GM23338 (cell line): ENCODE measurements around the gene ZNF92. TPM values are rescaled to one million over a fixed set of nuclear protein-coding genes. Genes with fewer than 3 reads are reported as not detected.

Experiments used
- ATAC-seq: fragments of 200-7000 bp; cut with Tn5 transposase; 3 replicates; pipeline ENCODE4 v1.9.1; 2020
- DNase-seq: peaks from one replicate; pipeline ENCODE4 v3.0.0-alpha.2; 2015; ENCODE audit warnings: low spot score
- H2AFZ ChIP-seq: fragments of 200-600 bp; sonication (generic); 2 replicates; pipeline ENCODE4 v1.8.0; 2016; ENCODE audit warnings: antibody characterized with exemption, mild to moderate bottlenecking, moderate library complexity
- H3F3A ChIP-seq: fragments of 200-600 bp; sonication (generic); replicated peaks from 2 replicates; pipeline ENCODE4 v1.8.0; 2017; ENCODE audit warnings: antibody characterized with exemption, mixed run types, low read depth
- H3K27ac ChIP-seq: fragments of 200-600 bp; sonication (generic); 2 replicates; pipeline ENCODE4 v1.6.1; 2016; ENCODE audit warnings: low read depth
- H3K27me3 ChIP-seq: fragments of 200-600 bp; sonication (generic); 2 replicates; pipeline ENCODE4 v1.8.0; 2016; ENCODE audit warnings: mild to moderate bottlenecking, mixed run types, moderate library complexity; ENCODE audit not compliant: insufficient read depth
- H3K36me3 ChIP-seq: fragments of 200-600 bp; sonication (generic); 2 replicates; pipeline ENCODE4 v1.8.0; 2016; ENCODE audit warnings: mild to moderate bottlenecking; ENCODE audit not compliant: insufficient read depth
- H3K4me1 ChIP-seq: fragments of 200-600 bp; sonication (generic); 2 replicates; pipeline ENCODE4 v1.8.0; 2016; ENCODE audit warnings: mild to moderate bottlenecking, moderate library complexity; ENCODE audit not compliant: insufficient read depth
- H3K4me2 ChIP-seq: fragments of 200-600 bp; sonication (generic); 2 replicates; pipeline ENCODE4 v1.7.1; 2017; ENCODE audit warnings: mixed run types
- H3K4me3 ChIP-seq: fragments of 200-600 bp; sonication (generic); 2 replicates; pipeline ENCODE4 v1.6.1; 2016; ENCODE audit warnings: mixed run types
- H3K79me2 ChIP-seq: fragments of 200-600 bp; sonication (generic); replicated peaks from 2 replicates; pipeline ENCODE4 v1.8.0; 2017; ENCODE audit warnings: mild to moderate bottlenecking; ENCODE audit not compliant: insufficient read depth
- H3K9me2 ChIP-seq: fragments of 200-600 bp; sonication (generic); 2 replicates; pipeline ENCODE4 v1.8.0; 2017; ENCODE audit not compliant: insufficient read depth
- H4K20me1 ChIP-seq: fragments of 200-600 bp; sonication (generic); replicated peaks from 2 replicates; pipeline ENCODE4 v1.8.0; 2017; ENCODE audit warnings: mild to moderate bottlenecking; ENCODE audit not compliant: insufficient read depth
- H3K27ac Mint-ChIP-seq: 2 replicates; pipeline ENCODE4 v1.8.0; 2020; ENCODE audit warnings: inconsistent platforms, mild to moderate bottlenecking, moderate library complexity, mixed read lengths
- H3K27me3 Mint-ChIP-seq: 3 replicates; pipeline ENCODE4 v1.8.0; 2022; ENCODE audit warnings: low read depth, mild to moderate bottlenecking, moderate library complexity, mixed read lengths, inconsistent platforms; ENCODE audit not compliant: insufficient read depth, poor library complexity
- H3K36me3 Mint-ChIP-seq: 3 replicates; pipeline ENCODE4 v1.8.0; 2021; ENCODE audit warnings: low read depth, mild to moderate bottlenecking, inconsistent platforms, moderate library complexity, mixed read lengths
- H3K4me1 Mint-ChIP-seq: 3 replicates; pipeline ENCODE4 v1.8.0; 2020; ENCODE audit warnings: mild to moderate bottlenecking, inconsistent platforms, mixed read lengths
- H3K4me3 Mint-ChIP-seq: 3 replicates; pipeline ENCODE4 v1.8.0; 2021; ENCODE audit warnings: moderate library complexity, mild to moderate bottlenecking, inconsistent platforms, mixed read lengths
- H3K9me3 Mint-ChIP-seq: 3 replicates; pipeline ENCODE4 v1.8.0; 2020; ENCODE audit warnings: moderate library complexity, mild to moderate bottlenecking, inconsistent platforms, mixed read lengths
- CREB1 ChIP-seq: fragments of 250-450 bp; sonication (Bioruptor Pico); IDR thresholded peaks from 2 replicates; pipeline ENCODE4 v1.5.0; 2020; ENCODE audit warnings: low read depth, mild to moderate bottlenecking, moderate library complexity
- EZH2 ChIP-seq: fragments of 200-600 bp; sonication (generic); IDR thresholded peaks from one replicate; pipeline ENCODE4 v1.8.0; 2017; ENCODE audit warnings: antibody characterized with exemption, mild to moderate bottlenecking, low read depth; ENCODE audit not compliant: unreplicated experiment
- EZH2phosphoT487 ChIP-seq: fragments of 200-600 bp; sonication (generic); IDR thresholded peaks from one replicate; pipeline ENCODE4 v1.8.1; 2018; ENCODE audit warnings: antibody characterized with exemption; ENCODE audit not compliant: unreplicated experiment
- JUNB ChIP-seq: IDR thresholded peaks from one replicate; pipeline ENCODE4 v1.6.1; 2016; ENCODE audit warnings: antibody characterized with exemption; ENCODE audit not compliant: unreplicated experiment
- NANOG ChIP-seq: IDR thresholded peaks from 2 replicates; pipeline ENCODE4 v1.6.1; 2016; ENCODE audit warnings: antibody characterized with exemption, borderline replicate concordance
- POLR2AphosphoS5 ChIP-seq: IDR thresholded peaks from 2 replicates; pipeline ENCODE4 v1.6.1; 2016; ENCODE audit warnings: antibody characterized with exemption, low read depth
- STAT1 ChIP-seq: IDR thresholded peaks from one replicate; pipeline ENCODE4 v1.6.1; 2016; ENCODE audit warnings: antibody characterized with exemption; ENCODE audit not compliant: unreplicated experiment
- ZNF114 ChIP-seq: fragments of 250-450 bp; sonication (Bioruptor Pico); IDR thresholded peaks from 2 replicates; pipeline ENCODE4 v1.5.0; 2020; ENCODE audit warnings: mild to moderate bottlenecking, moderate library complexity
- ZNF331 ChIP-seq: fragments of 250-450 bp; sonication (Bioruptor Pico); IDR thresholded peaks from 2 replicates; pipeline ENCODE4 v1.5.0; 2020; ENCODE audit warnings: low read depth, mild to moderate bottlenecking, moderate library complexity
- polyA plus RNA-seq: library from polyadenylated mRNA; unstranded; fragments of >200 nt; fragmentation: Nextera tagmentation; extraction: Ambion mirVana; gene quantifications from 2 replicates; pipeline ENCODE4 v1.2.1, GENCODE V29; 2016
- total RNA-seq: library from RNA; depleted of rRNA; stranded (reverse); fragments of >200 nt; shearing (Covaris generic); gene quantifications from 2 replicates; pipeline ENCODE4 v1.2.3, GENCODE V29; 2014
- TF ChIP-seq, protein P1 (sequence below), 2 experiments: fragments of 200-600 bp in 1 of 2; sonication (generic) in 1 of 2; conservative IDR thresholded peaks; 2 replicates each; pipeline versions ENCODE4 v1.5.1 to v1.6.1; 2016 to 2017; ENCODE audit warnings: antibody characterized with exemption in 2 of 2, low read depth in 2 of 2, mild to moderate bottlenecking in 2 of 2, moderate library complexity in 1 of 2
- TF ChIP-seq, protein P2 (sequence below): fragments of 250-450 bp; sonication (Bioruptor Pico); IDR thresholded peaks from 2 replicates; pipeline ENCODE4 v1.5.0; 2020; ENCODE audit warnings: mild to moderate bottlenecking, moderate library complexity
- TF ChIP-seq, protein P3 (sequence below): IDR thresholded peaks from 2 replicates; pipeline ENCODE4 v1.6.1; 2016; ENCODE audit warnings: antibody characterized with exemption
- TF ChIP-seq, protein P4 (sequence below): IDR thresholded peaks from one replicate; pipeline ENCODE4 v1.6.1; 2018; ENCODE audit warnings: antibody characterized with exemption; ENCODE audit not compliant: unreplicated experiment

ZNF92 gene
- total and polyA plus RNA-seq, 2 experiments from 2014 or later: 25.3 to 56.3 TPM

DNA sequence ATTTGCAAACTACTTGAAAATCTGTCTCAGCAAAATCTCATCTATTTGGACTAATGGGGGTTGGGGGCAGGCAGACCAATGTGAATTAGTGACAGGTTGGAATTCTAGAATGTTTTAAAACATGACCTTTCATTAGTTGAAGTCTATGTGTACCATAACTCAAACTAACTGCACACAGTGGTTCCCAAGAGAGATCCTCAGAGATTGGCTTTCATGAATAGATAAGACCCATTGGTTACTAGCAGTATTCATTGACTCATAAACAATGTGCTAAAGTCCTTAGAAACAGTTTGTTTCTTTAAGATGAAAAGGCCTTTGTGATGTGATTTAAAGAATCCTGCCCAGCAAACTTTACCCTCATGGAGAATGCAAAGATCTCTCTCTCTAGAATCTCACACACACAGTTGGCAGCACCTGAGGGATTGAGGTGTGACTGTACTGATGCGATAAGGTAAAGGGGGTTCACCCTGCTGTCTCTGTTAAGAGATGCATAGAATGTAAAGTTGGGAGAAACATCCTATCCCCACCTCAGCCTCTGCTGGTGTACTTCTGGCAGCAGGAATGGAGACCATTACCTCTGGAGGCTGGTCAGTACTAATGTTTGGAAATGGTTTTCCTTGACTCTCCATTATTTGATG lies 70.7 kb downstream of the ZNF92 start:
- Histone ChIP-seq H3K4me1 (no peaks in the 10 kb centered on the region), H3F3A (no peaks in the 10 kb centered on the region), H4K20me1 (no peaks in the 10 kb centered on the region), H3K4me3 (no peak overlapping the region), H3K27me3 (no peaks in the 10 kb centered on the region), H3K27ac (no peak overlapping the region), H3K36me3 (no peaks in the 10 kb centered on the region), H2AFZ (no peak overlapping the region), H3K79me2 (no peaks in the 10 kb centered on the region), H3K9me2 (no peaks in the 10 kb centered on the region), H3K4me2 (no peak overlapping the region)
- DNase-seq (no peak), ATAC-seq (no peak)
- Mint-ChIP-seq H3K36me3 (peaks cover 15% of the 10 kb centered on the region), H3K27ac (no peak overlapping the region), H3K9me3 (peaks cover 33% of the 10 kb centered on the region), H3K4me1 (no peaks in the 10 kb centered on the region), H3K27me3 (no peaks in the 10 kb centered on the region), H3K4me3 (no peak overlapping the region)
- TF ChIP-seq, protein P1, sequence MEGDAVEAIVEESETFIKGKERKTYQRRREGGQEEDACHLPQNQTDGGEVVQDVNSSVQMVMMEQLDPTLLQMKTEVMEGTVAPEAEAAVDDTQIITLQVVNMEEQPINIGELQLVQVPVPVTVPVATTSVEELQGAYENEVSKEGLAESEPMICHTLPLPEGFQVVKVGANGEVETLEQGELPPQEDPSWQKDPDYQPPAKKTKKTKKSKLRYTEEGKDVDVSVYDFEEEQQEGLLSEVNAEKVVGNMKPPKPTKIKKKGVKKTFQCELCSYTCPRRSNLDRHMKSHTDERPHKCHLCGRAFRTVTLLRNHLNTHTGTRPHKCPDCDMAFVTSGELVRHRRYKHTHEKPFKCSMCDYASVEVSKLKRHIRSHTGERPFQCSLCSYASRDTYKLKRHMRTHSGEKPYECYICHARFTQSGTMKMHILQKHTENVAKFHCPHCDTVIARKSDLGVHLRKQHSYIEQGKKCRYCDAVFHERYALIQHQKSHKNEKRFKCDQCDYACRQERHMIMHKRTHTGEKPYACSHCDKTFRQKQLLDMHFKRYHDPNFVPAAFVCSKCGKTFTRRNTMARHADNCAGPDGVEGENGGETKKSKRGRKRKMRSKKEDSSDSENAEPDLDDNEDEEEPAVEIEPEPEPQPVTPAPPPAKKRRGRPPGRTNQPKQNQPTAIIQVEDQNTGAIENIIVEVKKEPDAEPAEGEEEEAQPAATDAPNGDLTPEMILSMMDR (conservative IDR thresholded peaks at IDR 0.05; ENCODE audit: low read depth in 2 of 2): no peak
- TF ChIP-seq EZH2 (no peak), EZH2phosphoT487 (no peak), ZNF114 (CRISPR knock-in tag) (no peak), ZNF331 (CRISPR knock-in tag) (no peak), JUNB (no peak), STAT1 (no peak), NANOG (no peak), CREB1 (no peak), POLR2AphosphoS5 (no peak)
- TF ChIP-seq, protein P2, sequence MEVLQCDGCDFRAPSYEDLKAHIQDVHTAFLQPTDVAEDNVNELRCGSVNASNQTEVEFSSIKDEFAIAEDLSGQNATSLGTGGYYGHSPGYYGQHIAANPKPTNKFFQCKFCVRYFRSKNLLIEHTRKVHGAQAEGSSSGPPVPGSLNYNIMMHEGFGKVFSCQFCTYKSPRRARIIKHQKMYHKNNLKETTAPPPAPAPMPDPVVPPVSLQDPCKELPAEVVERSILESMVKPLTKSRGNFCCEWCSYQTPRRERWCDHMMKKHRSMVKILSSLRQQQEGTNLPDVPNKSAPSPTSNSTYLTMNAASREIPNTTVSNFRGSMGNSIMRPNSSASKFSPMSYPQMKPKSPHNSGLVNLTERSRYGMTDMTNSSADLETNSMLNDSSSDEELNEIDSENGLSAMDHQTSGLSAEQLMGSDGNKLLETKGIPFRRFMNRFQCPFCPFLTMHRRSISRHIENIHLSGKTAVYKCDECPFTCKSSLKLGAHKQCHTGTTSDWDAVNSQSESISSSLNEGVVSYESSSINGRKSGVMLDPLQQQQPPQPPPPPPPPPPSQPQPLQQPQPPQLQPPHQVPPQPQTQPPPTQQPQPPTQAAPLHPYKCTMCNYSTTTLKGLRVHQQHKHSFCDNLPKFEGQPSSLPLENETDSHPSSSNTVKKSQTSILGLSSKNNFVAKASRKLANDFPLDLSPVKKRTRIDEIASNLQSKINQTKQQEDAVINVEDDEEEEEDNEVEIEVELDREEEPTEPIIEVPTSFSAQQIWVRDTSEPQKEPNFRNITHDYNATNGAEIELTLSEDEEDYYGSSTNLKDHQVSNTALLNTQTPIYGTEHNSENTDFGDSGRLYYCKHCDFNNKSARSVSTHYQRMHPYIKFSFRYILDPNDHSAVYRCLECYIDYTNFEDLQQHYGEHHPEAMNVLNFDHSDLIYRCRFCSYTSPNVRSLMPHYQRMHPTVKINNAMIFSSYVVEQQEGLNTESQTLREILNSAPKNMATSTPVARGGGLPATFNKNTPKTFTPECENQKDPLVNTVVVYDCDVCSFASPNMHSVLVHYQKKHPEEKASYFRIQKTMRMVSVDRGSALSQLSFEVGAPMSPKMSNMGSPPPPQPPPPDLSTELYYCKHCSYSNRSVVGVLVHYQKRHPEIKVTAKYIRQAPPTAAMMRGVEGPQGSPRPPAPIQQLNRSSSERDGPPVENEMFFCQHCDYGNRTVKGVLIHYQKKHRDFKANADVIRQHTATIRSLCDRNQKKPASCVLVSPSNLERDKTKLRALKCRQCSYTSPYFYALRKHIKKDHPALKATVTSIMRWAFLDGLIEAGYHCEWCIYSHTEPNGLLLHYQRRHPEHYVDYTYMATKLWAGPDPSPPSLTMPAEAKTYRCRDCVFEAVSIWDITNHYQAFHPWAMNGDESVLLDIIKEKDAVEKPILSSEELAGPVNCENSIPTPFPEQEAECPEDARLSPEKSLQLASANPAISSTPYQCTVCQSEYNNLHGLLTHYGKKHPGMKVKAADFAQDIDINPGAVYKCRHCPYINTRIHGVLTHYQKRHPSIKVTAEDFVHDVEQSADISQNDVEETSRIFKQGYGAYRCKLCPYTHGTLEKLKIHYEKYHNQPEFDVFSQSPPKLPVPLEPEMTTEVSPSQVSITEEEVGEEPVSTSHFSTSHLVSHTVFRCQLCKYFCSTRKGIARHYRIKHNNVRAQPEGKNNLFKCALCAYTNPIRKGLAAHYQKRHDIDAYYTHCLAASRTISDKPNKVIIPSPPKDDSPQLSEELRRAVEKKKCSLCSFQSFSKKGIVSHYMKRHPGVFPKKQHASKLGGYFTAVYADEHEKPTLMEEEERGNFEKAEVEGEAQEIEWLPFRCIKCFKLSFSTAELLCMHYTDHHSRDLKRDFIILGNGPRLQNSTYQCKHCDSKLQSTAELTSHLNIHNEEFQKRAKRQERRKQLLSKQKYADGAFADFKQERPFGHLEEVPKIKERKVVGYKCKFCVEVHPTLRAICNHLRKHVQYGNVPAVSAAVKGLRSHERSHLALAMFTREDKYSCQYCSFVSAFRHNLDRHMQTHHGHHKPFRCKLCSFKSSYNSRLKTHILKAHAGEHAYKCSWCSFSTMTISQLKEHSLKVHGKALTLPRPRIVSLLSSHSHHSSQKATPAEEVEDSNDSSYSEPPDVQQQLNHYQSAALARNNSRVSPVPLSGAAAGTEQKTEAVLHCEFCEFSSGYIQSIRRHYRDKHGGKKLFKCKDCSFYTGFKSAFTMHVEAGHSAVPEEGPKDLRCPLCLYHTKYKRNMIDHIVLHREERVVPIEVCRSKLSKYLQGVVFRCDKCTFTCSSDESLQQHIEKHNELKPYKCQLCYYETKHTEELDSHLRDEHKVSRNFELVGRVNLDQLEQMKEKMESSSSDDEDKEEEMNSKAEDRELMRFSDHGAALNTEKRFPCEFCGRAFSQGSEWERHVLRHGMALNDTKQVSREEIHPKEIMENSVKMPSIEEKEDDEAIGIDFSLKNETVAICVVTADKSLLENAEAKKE (CRISPR knock-in tag): no peak
- TF ChIP-seq, protein P3, sequence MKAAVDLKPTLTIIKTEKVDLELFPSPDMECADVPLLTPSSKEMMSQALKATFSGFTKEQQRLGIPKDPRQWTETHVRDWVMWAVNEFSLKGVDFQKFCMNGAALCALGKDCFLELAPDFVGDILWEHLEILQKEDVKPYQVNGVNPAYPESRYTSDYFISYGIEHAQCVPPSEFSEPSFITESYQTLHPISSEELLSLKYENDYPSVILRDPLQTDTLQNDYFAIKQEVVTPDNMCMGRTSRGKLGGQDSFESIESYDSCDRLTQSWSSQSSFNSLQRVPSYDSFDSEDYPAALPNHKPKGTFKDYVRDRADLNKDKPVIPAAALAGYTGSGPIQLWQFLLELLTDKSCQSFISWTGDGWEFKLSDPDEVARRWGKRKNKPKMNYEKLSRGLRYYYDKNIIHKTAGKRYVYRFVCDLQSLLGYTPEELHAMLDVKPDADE: no peak
- TF ChIP-seq, protein P4, sequence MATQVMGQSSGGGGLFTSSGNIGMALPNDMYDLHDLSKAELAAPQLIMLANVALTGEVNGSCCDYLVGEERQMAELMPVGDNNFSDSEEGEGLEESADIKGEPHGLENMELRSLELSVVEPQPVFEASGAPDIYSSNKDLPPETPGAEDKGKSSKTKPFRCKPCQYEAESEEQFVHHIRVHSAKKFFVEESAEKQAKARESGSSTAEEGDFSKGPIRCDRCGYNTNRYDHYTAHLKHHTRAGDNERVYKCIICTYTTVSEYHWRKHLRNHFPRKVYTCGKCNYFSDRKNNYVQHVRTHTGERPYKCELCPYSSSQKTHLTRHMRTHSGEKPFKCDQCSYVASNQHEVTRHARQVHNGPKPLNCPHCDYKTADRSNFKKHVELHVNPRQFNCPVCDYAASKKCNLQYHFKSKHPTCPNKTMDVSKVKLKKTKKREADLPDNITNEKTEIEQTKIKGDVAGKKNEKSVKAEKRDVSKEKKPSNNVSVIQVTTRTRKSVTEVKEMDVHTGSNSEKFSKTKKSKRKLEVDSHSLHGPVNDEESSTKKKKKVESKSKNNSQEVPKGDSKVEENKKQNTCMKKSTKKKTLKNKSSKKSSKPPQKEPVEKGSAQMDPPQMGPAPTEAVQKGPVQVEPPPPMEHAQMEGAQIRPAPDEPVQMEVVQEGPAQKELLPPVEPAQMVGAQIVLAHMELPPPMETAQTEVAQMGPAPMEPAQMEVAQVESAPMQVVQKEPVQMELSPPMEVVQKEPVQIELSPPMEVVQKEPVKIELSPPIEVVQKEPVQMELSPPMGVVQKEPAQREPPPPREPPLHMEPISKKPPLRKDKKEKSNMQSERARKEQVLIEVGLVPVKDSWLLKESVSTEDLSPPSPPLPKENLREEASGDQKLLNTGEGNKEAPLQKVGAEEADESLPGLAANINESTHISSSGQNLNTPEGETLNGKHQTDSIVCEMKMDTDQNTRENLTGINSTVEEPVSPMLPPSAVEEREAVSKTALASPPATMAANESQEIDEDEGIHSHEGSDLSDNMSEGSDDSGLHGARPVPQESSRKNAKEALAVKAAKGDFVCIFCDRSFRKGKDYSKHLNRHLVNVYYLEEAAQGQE: no peak
